ENCODE measurements around the gene EFCAB6. TPM values are rescaled to one million over a fixed set of nuclear protein-coding genes. Genes with fewer than 3 reads are reported as not detected.

EFCAB6 gene
- total RNA-seq, 1 experiment from 2014 or later: 0.21 TPM

DNA sequence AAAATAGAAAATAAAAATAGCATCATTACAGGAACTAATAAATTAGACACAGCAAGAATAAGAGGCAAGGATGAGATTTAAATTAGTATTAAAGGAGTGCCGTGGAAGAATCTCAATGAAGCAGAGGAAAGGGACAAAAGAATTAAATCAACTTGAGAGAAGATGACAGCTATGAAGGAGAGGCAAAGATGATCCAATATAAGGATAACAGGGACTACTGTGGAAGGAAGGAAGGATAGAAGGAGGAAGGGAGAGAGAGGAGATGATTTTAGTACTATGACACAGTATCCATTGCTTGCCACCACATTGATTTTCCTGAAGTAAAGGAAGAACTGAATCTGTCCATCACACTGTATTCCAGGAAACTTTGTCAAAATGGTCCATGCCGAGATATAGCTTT is 98.0 kb downstream of the EFCAB6 start:
- H3K27me3 ChIP-seq (ENCODE audit: control insufficient read depth, insufficient read depth, low read length): peaks cover 3% of the 10 kb centered on the region; the same call in 1 of the 2 replicates
- DNase-seq (ENCODE audit: low read depth, low spot score): no peak
- intact Hi-C loops (cut with micrococcal nuclease; ENCODE audit: unreplicated experiment) (no loop called here), in situ Hi-C loops (cut with HindIII; ENCODE audit: low pct_unique_long_range_greater_than_20kb, low sequenced_read_pairs) (no loop called here)
- POLR2A ChIA-PET: no interaction called here
- ATAC-seq: no peak
- CTCF ChIA-PET: no interaction called here
- no TSS peak for BruUV-seq (replicated peaks)
- no peaks in the 10 kb centered on the region for H3K4me1 ChIP-seq (ENCODE audit: control insufficient read depth, insufficient read depth, low read length)
- no peaks in the 10 kb centered on the region for H3K36me3 ChIP-seq (ENCODE audit: control insufficient read depth, insufficient read depth, low read length)
- no peak overlapping the region for H3K27ac ChIP-seq (ENCODE audit: low read length)
- TF ChIP-seq, protein P1, sequence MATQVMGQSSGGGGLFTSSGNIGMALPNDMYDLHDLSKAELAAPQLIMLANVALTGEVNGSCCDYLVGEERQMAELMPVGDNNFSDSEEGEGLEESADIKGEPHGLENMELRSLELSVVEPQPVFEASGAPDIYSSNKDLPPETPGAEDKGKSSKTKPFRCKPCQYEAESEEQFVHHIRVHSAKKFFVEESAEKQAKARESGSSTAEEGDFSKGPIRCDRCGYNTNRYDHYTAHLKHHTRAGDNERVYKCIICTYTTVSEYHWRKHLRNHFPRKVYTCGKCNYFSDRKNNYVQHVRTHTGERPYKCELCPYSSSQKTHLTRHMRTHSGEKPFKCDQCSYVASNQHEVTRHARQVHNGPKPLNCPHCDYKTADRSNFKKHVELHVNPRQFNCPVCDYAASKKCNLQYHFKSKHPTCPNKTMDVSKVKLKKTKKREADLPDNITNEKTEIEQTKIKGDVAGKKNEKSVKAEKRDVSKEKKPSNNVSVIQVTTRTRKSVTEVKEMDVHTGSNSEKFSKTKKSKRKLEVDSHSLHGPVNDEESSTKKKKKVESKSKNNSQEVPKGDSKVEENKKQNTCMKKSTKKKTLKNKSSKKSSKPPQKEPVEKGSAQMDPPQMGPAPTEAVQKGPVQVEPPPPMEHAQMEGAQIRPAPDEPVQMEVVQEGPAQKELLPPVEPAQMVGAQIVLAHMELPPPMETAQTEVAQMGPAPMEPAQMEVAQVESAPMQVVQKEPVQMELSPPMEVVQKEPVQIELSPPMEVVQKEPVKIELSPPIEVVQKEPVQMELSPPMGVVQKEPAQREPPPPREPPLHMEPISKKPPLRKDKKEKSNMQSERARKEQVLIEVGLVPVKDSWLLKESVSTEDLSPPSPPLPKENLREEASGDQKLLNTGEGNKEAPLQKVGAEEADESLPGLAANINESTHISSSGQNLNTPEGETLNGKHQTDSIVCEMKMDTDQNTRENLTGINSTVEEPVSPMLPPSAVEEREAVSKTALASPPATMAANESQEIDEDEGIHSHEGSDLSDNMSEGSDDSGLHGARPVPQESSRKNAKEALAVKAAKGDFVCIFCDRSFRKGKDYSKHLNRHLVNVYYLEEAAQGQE (IDR thresholded peaks at IDR 0.05; ENCODE audit: insufficient read depth in 1 of 2, low read depth in 2 of 2, low read length in 1 of 2): no peak
- TF ChIP-seq POLR2AphosphoS5 (IDR thresholded peaks at IDR 0.05; ENCODE audit: low read depth, low read length): no peak
- no peak for TF ChIP-seq SIN3A (IDR thresholded peaks at IDR 0.05; ENCODE audit: borderline replicate concordance, insufficient read depth, low read depth, low read length)
- TF ChIP-seq, protein P2, sequence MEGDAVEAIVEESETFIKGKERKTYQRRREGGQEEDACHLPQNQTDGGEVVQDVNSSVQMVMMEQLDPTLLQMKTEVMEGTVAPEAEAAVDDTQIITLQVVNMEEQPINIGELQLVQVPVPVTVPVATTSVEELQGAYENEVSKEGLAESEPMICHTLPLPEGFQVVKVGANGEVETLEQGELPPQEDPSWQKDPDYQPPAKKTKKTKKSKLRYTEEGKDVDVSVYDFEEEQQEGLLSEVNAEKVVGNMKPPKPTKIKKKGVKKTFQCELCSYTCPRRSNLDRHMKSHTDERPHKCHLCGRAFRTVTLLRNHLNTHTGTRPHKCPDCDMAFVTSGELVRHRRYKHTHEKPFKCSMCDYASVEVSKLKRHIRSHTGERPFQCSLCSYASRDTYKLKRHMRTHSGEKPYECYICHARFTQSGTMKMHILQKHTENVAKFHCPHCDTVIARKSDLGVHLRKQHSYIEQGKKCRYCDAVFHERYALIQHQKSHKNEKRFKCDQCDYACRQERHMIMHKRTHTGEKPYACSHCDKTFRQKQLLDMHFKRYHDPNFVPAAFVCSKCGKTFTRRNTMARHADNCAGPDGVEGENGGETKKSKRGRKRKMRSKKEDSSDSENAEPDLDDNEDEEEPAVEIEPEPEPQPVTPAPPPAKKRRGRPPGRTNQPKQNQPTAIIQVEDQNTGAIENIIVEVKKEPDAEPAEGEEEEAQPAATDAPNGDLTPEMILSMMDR (IDR thresholded peaks at IDR 0.05): no peak
- no peak for TF ChIP-seq TCF7L2 (IDR thresholded peaks at IDR 0.05; ENCODE audit: low read depth, low read length)
- H3K4me3 ChIP-seq (ENCODE audit: low read depth in 2 of 2, low read length in 2 of 2): no peak overlapping the region
- H3K9me3 ChIP-seq (ENCODE audit: control insufficient read depth, insufficient read depth, low read depth, low read length): no peaks in the 10 kb centered on the region

DNA sequence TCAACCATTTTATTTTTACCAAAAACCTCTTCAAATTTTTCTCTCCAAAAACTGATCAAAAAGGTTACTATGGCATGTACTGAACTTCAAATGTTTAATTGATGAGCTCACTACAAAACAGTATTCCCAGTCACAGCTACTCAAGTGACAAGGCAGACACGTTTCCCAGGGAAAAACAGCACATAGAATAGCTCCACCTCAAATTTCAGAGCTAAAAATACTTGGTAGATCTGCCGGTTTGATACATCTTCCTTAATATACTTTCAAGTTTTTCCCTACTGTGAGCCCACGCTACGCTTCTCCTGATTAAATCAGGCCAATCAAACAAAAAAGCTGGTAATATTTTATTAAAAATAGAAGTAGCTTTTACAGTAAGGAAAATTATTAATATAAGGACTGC is 100.4 kb downstream of the EFCAB6 start:
- TF ChIP-seq, protein P1 (IDR thresholded peaks at IDR 0.05; ENCODE audit: insufficient read depth in 1 of 2, low read depth in 2 of 2, low read length in 1 of 2): no peak
- TF ChIP-seq SIN3A (IDR thresholded peaks at IDR 0.05; ENCODE audit: borderline replicate concordance, insufficient read depth, low read depth, low read length) (no peak), POLR2AphosphoS5 (IDR thresholded peaks at IDR 0.05; ENCODE audit: low read depth, low read length) (no peak), TCF7L2 (IDR thresholded peaks at IDR 0.05; ENCODE audit: low read depth, low read length) (no peak)
- TF ChIP-seq, protein P2 (IDR thresholded peaks at IDR 0.05): no peak
- in situ Hi-C loops (cut with HindIII; ENCODE audit: low pct_unique_long_range_greater_than_20kb, low sequenced_read_pairs): no loop called here
- CTCF ChIA-PET: interaction anchor here (0.6 kb wide), 1 partner anchor 186 kb away, joined by 3 read pairs; no protein-coding TSS in a partner anchor

More for the DNA sequence above, 100.4 kb downstream of the EFCAB6 start:
- Histone ChIP-seq H3K36me3 (ENCODE audit: control insufficient read depth, insufficient read depth, low read length) (no peaks in the 10 kb centered on the region), H3K9me3 (ENCODE audit: control insufficient read depth, insufficient read depth, low read depth, low read length) (no peaks in the 10 kb centered on the region), H3K27me3 (ENCODE audit: control insufficient read depth, insufficient read depth, low read length) (no peaks in the 10 kb centered on the region), H3K4me1 (ENCODE audit: control insufficient read depth, insufficient read depth, low read length) (no peaks in the 10 kb centered on the region), H3K27ac (ENCODE audit: low read length) (no peak overlapping the region), H3K4me3 (ENCODE audit: low read depth in 2 of 2, low read length in 2 of 2) (no peak overlapping the region)
- POLR2A ChIA-PET: no interaction called here
- intact Hi-C loops (cut with micrococcal nuclease; ENCODE audit: unreplicated experiment): no loop called here
- ATAC-seq (no peak), DNase-seq (ENCODE audit: low read depth, low spot score) (no peak)
- BruUV-seq (replicated peaks): no TSS peak
